Glutamatergic neuron (in vitro differentiated cells): ENCODE data around the gene ITPK1. TPM values are rescaled to one million over a fixed set of nuclear protein-coding genes. Genes with fewer than 3 reads are reported as not detected.

Experiments
- DNase-seq: peaks from one replicate; pipeline ENCODE4 v3.0.0; 2022
- H3K27ac Mint-ChIP-seq: one replicate; pipeline ENCODE4 v1.8.0; 2020; ENCODE audit warnings: mild to moderate bottlenecking, mixed read lengths, inconsistent platforms; ENCODE audit not compliant: unreplicated experiment
- H3K27me3 Mint-ChIP-seq: one replicate; pipeline ENCODE4 v1.8.0; 2020; ENCODE audit warnings: mild to moderate bottlenecking, moderate library complexity, mixed read lengths, inconsistent platforms; ENCODE audit not compliant: unreplicated experiment
- H3K36me3 Mint-ChIP-seq: one replicate; pipeline ENCODE4 v1.8.0; 2020; ENCODE audit warnings: mild to moderate bottlenecking, mixed read lengths, inconsistent platforms; ENCODE audit not compliant: unreplicated experiment
- H3K4me1 Mint-ChIP-seq: one replicate; pipeline ENCODE4 v1.8.0; 2020; ENCODE audit warnings: mild to moderate bottlenecking, low read depth, mixed read lengths, inconsistent platforms; ENCODE audit not compliant: unreplicated experiment
- H3K4me3 Mint-ChIP-seq: one replicate; pipeline ENCODE4 v1.8.0; 2020; ENCODE audit warnings: mild to moderate bottlenecking, mixed read lengths, inconsistent platforms; ENCODE audit not compliant: unreplicated experiment
- H3K9me3 Mint-ChIP-seq: one replicate; pipeline ENCODE4 v1.8.0; 2020; ENCODE audit warnings: mild to moderate bottlenecking, moderate library complexity, mixed read lengths, inconsistent platforms; ENCODE audit not compliant: unreplicated experiment
- CTCF ChIP-seq: fragments of 200-600 bp; sonication (generic); IDR thresholded peaks from one replicate; pipeline ENCODE4 v1.5.0; 2021; ENCODE audit not compliant: partially characterized antibody, unreplicated experiment
- total RNA-seq: library from RNA; stranded (reverse); fragmentation: NEBNext Ultra II Directional; extraction: Animal tissue kit (Norgen Biotek cat#: 25700); gene quantifications from one replicate; pipeline ENCODE4 v1.2.1, GENCODE V29; 2021; ENCODE audit not compliant: unreplicated experiment

ITPK1 gene
- total RNA-seq, 1 donor from 2014 or later, result 132 TPM

DNA sequence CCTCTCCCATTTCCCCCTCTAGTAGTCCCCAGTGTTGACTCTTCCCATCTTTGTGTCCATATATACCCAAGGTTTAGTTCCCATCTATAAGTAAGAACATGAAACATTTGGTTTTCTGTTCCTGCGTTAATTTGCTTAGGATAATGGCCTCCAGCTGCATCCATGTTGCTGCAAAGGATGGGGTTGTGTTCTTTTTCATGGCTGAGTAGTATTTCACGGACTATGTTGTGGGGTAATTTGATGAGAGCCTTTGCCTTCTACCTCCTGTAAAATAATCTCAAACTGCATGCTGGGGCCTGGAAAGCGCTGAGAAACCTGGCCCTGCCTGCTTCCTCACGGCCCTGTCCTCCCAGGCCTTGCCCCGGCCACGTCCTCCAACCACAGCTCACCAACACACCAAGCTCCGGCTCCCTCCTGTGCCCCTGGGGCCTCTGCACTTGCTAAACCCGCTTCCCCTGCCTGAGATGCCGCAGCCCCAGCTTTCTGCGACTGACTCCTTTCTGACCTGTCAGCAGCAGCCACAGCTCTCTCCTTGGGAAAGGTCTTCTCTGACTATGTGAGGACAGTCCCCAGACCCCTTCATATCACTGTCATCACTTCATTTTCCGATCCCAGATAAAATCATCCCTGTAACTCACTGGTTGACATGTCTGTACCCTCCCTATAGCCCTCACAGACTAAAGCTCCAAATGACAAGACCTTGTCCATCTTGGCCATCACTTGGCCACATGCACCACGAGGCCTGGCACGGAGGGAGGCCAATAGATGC is 19.8 kb downstream of the ITPK1 start:
- no peak for TF ChIP-seq CTCF
- Mint-ChIP-seq H3K27me3 (peaks cover 4% of the 10 kb centered on the region), H3K36me3 (peaks cover 4% of the 10 kb centered on the region), H3K27ac (peak overlapping the region; percentile 48), H3K4me1 (peaks cover 37% of the 10 kb centered on the region), H3K4me3 (peak overlapping the region; percentile 6), H3K9me3 (peaks cover 12% of the 10 kb centered on the region)
- no peak for DNase-seq

- TF ChIP-seq CTCF, result no peak
- no peak overlapping the region for H3K27ac Mint-ChIP-seq
- peaks cover 11% of the 10 kb centered on the region for H3K9me3 Mint-ChIP-seq
- H3K27me3 Mint-ChIP-seq, result peaks cover 1% of the 10 kb centered on the region
- peaks cover 39% of the 10 kb centered on the region for H3K4me1 Mint-ChIP-seq
- H3K36me3 Mint-ChIP-seq, result peaks cover 4% of the 10 kb centered on the region
- H3K4me3 Mint-ChIP-seq, result no peak overlapping the region
- DNase-seq, result no peak
Observed at GRCh38 chr14:93094121-93094918, 21.4 kb downstream of the ITPK1 start.

GRCh38 chr14:93092606-93093556 is 22.8 kb downstream of the ITPK1 start:
- H3K4me3 Mint-ChIP-seq, result no peak overlapping the region
- no peak for DNase-seq
- TF ChIP-seq CTCF, result no peak
- peaks cover 4% of the 10 kb centered on the region for H3K36me3 Mint-ChIP-seq
- H3K4me1 Mint-ChIP-seq, result peaks cover 37% of the 10 kb centered on the region
- peaks cover 11% of the 10 kb centered on the region for H3K9me3 Mint-ChIP-seq
- H3K27me3 Mint-ChIP-seq, result peaks cover 1% of the 10 kb centered on the region
- H3K27ac Mint-ChIP-seq, result peak overlapping the region; percentile 46

- Mint-ChIP-seq H3K4me1 (peaks cover 38% of the 10 kb centered on the region), H3K27me3 (peaks cover 3% of the 10 kb centered on the region), H3K9me3 (peaks cover 11% of the 10 kb centered on the region), H3K4me3 (no peak overlapping the region), H3K36me3 (peaks cover 4% of the 10 kb centered on the region), H3K27ac (peak overlapping the region; percentile 68)
- TF ChIP-seq CTCF, result no peak
- no peak for DNase-seq
Observed at GRCh38 chr14:93091666-93092065, 24.1 kb downstream of the ITPK1 start.
